Testis (tissue), 2 donors: ENCODE results near the gene GJB2.

Source experiments
- CTCF ChIP-seq, 3 experiments: fragments of 450-650 bp in 2 of 3; fragments of 200-600 bp in 1 of 3; sonication (generic) in 1 of 3; IDR thresholded peaks; one replicate each; pipeline ENCODE4 v1.5.1; 2016 to 2019; ENCODE audit warnings: antibody characterized with exemption in 3 of 3, mild to moderate bottlenecking in 2 of 3, moderate library complexity in 1 of 3
- POLR2A ChIP-seq: fragments of 450-650 bp; IDR thresholded peaks from one replicate; pipeline ENCODE4 v1.6.1; 2017; ENCODE audit warnings: antibody characterized with exemption, mild to moderate bottlenecking, moderate library complexity

- TF ChIP-seq CTCF (IDR thresholded peaks at IDR 0.05) = no peak
- TF ChIP-seq POLR2A = no peak
Measured at GRCh38 chr13:20174656-20175405, 17.9 kb downstream of the GJB2 start.
